Loucy (cell line): ENCODE measurements around the gene TLX3.

ENCODE experiments used
- H2AFZ ChIP-seq: fragments of 200-600 bp; sonication (generic); 2 replicates; pipeline ENCODE4 v1.6.0; 2016; ENCODE audit warnings: antibody characterized with exemption, mild to moderate bottlenecking, low read length, moderate library complexity
- H3F3A ChIP-seq: fragments of 200-600 bp; 2 replicates; pipeline ENCODE4 v1.6.0; 2016; ENCODE audit warnings: antibody characterized with exemption, low read depth, mild to moderate bottlenecking
- H3K27me3 ChIP-seq: fragments of 200-600 bp; sonication (generic); 2 replicates; pipeline ENCODE4 v1.6.1; 2014; ENCODE audit warnings: low read length, mild to moderate bottlenecking; ENCODE audit not compliant: insufficient read depth, poor library complexity, severe bottlenecking
- H3K36me3 ChIP-seq: fragments of 200-600 bp; sonication (generic); 2 replicates; pipeline ENCODE4 v1.6.1; 2016; ENCODE audit warnings: low read length; ENCODE audit not compliant: insufficient read depth
- H3K4me1 ChIP-seq: fragments of 200-600 bp; sonication (generic); 2 replicates; pipeline ENCODE4 v1.5.1; 2014; ENCODE audit warnings: low read length, mild to moderate bottlenecking; ENCODE audit not compliant: insufficient read depth, poor library complexity, severe bottlenecking
- H3K4me2 ChIP-seq: fragments of 200-600 bp; sonication (generic); 2 replicates; pipeline ENCODE4 v1.6.0; 2014; ENCODE audit warnings: antibody characterized with exemption, low read length, low read depth, mild to moderate bottlenecking; ENCODE audit not compliant: poor library complexity, severe bottlenecking
- H3K4me3 ChIP-seq: fragments of 200-600 bp; sonication (generic); 2 replicates; pipeline ENCODE4 v1.5.1; 2014; ENCODE audit warnings: low read length, mild to moderate bottlenecking, mixed read lengths; ENCODE audit not compliant: poor library complexity, severe bottlenecking
- H3K79me2 ChIP-seq: fragments of 200-600 bp; sonication (generic); 2 replicates; pipeline ENCODE4 v1.6.1; 2014; ENCODE audit warnings: low read length; ENCODE audit not compliant: insufficient read depth
- H3K9ac ChIP-seq: fragments of 200-600 bp; sonication (generic); 2 replicates; pipeline ENCODE4 v1.6.0; 2014; ENCODE audit warnings: mild to moderate bottlenecking, low read depth, low read length, moderate library complexity; ENCODE audit not compliant: poor library complexity, severe bottlenecking
- H3K9me2 ChIP-seq: fragments of 200-600 bp; sonication (generic); replicated peaks from 2 replicates; pipeline ENCODE4 v1.6.1; 2016; ENCODE audit warnings: low read depth, low read length, mixed read lengths
- H3K9me3 ChIP-seq: fragments of 200-600 bp; sonication (generic); 2 replicates; pipeline ENCODE4 v1.6.1; 2014; ENCODE audit warnings: mild to moderate bottlenecking, antibody characterized with exemption, low read length, low read depth; ENCODE audit not compliant: insufficient read depth
- H4K20me1 ChIP-seq: fragments of 200-600 bp; sonication (generic); 2 replicates; pipeline ENCODE4 v1.6.0; 2014; ENCODE audit warnings: antibody characterized with exemption, low read length, mild to moderate bottlenecking; ENCODE audit not compliant: insufficient read depth, poor library complexity, severe bottlenecking
- CTCF ChIP-seq: fragments of 200-600 bp; sonication (generic); conservative IDR thresholded peaks from 2 replicates; pipeline ENCODE4 v1.5.1; 2014; ENCODE audit warnings: mild to moderate bottlenecking, antibody characterized with exemption, low read length
- EZH2phosphoT487 ChIP-seq: fragments of 200-600 bp; IDR thresholded peaks from 2 replicates; pipeline ENCODE4 v1.6.1; 2018; ENCODE audit warnings: antibody characterized with exemption, mild to moderate bottlenecking, moderate library complexity, borderline replicate concordance

Gene TLX3

DNA sequence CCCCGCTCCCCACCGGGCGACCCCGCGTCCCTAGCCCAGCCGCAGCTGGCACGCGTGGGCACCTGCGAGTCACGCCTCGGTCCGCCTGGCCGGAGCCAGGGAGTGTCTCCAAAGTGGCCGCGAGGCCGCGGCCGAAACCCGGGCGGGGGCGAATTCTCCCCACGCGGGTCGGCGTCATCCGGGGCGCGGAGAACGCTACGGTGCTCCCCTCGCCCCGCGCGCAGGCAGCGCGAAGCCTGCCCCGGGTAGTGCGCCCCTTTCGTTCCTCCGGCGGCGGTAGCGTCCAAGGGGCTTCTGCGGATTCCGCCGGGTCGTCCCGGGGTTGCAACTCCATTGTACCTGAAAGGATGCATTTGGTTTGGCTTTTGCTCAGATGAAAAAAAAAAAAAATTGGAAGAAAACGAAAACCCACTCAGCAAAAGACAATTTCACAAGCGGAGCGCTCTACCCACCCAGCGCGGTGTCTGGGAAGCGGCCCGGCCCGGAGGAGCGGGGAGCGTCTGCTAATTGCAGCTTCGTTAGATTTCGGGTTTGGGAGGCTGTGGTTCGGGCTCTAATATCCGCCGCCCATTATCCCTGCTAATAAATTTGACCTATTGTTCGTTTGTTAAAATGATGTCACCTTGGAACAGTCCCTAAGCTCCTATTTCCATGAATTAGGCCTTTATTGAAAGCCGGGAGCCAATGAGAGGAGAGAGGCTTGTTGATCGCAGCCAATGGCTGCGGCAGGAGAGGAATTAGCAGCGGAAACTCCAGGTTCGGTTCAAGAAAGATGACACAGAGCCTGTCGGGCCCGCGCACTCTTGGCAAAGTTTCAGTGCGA is at the start of gene TLX3:
TLX3 (plus strand) TSS at position 796 of the 823 bp plus-strand sequence. CDS start 118 bp downstream, outside the sequence.
- H3K4me2 ChIP-seq = no peak within 1 kb of the TSS
- no peak within 1 kb of the TSS for H2AFZ ChIP-seq
- H3K4me1 ChIP-seq = peaks cover 25% of the 10 kb centered on the region
- no peaks in the 10 kb centered on the region for H3K27me3 ChIP-seq
- no peaks in the 10 kb centered on the region for H3F3A ChIP-seq
- H3K9me3 ChIP-seq = no peaks in the 10 kb centered on the region
- H3K36me3 ChIP-seq = no peaks in the 10 kb centered on the region
- H3K9me2 ChIP-seq = no peaks in the 10 kb centered on the region
- TF ChIP-seq EZH2phosphoT487 (no peak), CTCF (no peak)
- H3K79me2 ChIP-seq = no peaks in the 10 kb centered on the region
- no peak within 1 kb of the TSS for H3K4me3 ChIP-seq
- H4K20me1 ChIP-seq = no peaks in the 10 kb centered on the region
- H3K9ac ChIP-seq = no peak within 1 kb of the TSS

- no peak overlapping the region for H3K9ac ChIP-seq
- H3K36me3 ChIP-seq = no peaks in the 10 kb centered on the region
- TF ChIP-seq CTCF (no peak), EZH2phosphoT487 (no peak)
- peak overlapping the region; percentile 32; the same call in 1 of the 2 replicates for H2AFZ ChIP-seq
- H3K4me2 ChIP-seq = no peak overlapping the region
- no peak overlapping the region for H3K4me3 ChIP-seq
- H3K27me3 ChIP-seq = no peaks in the 10 kb centered on the region
- H3K79me2 ChIP-seq = no peaks in the 10 kb centered on the region
- H3F3A ChIP-seq = no peaks in the 10 kb centered on the region
- H4K20me1 ChIP-seq = no peaks in the 10 kb centered on the region
- H3K9me3 ChIP-seq = no peaks in the 10 kb centered on the region
- peaks cover 20% of the 10 kb centered on the region for H3K4me1 ChIP-seq
- no peaks in the 10 kb centered on the region for H3K9me2 ChIP-seq
Measured at GRCh38 chr5:171261361-171261760, 47.7 kb upstream of the TLX3 start.

DNA sequence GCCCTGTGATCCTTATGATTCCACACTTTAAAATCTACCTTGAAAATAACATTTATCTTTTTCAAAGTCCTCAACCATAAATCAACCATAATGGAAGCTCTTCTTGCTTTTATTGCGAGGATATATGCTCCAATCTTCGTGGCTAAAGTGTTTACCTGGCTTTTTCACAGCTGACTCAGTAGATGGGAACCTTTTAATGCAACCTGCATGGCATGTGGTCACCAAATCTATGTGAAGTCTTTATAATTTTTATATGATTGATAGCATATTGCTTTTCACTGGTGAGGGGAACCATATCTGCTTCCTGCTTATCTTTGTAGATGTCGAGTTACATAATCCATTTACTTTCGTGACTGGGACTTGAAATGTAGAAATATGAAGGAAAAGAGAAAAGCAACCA is 47.1 kb upstream of the TLX3 start:
- H3K9me3 ChIP-seq = no peaks in the 10 kb centered on the region
- no peaks in the 10 kb centered on the region for H3K36me3 ChIP-seq
- H3K4me1 ChIP-seq = peaks cover 20% of the 10 kb centered on the region

More for the DNA sequence above, 47.1 kb upstream of the TLX3 start:
- Histone ChIP-seq H4K20me1 (no peaks in the 10 kb centered on the region), H3K9ac (no peak overlapping the region), H2AFZ (no peak overlapping the region), H3F3A (no peaks in the 10 kb centered on the region), H3K4me3 (no peak overlapping the region), H3K79me2 (no peaks in the 10 kb centered on the region), H3K9me2 (no peaks in the 10 kb centered on the region), H3K27me3 (no peaks in the 10 kb centered on the region), H3K4me2 (no peak overlapping the region)
- TF ChIP-seq CTCF = no peak
- no peak for TF ChIP-seq EZH2phosphoT487
